ENCODE measurements around the gene SLC6A1.
A peak's percentile ranks its signal among the peaks of the same experiment; 100 is the strongest.

The SLC6A1 gene

GRCh38 chr3:10982782-10983181, 9.8 kb upstream of the SLC6A1 start:
- CTCF ChIA-PET, result interaction anchor here (1.5 to 1.6 kb wide), 3 partner anchors 8 to 244 kb away, joined by 4 to 7 read pairs (median 4); no protein-coding TSS in a partner anchor
- no peaks in the 10 kb centered on the region for H3K4me1 ChIP-seq (ENCODE audit: control extremely low read depth in 1 of 4, control insufficient read depth in 4 of 4, insufficient read depth in 4 of 4, low read length in 3 of 4)
- H3K27me3 ChIP-seq (replicated peaks in 2 of 5; ENCODE audit: control insufficient read depth in 4 of 5, insufficient read depth in 5 of 5, low read length in 4 of 5), result peaks cover 0 to 40% (median 23%) of the 10 kb centered on the region in 5 experiments
- DNase-seq, result no peak
- POLR2A ChIA-PET, result no interaction called here
- no peaks in the 10 kb centered on the region for H3K9me3 ChIP-seq (ENCODE audit: control extremely low read depth in 1 of 5, control insufficient read depth in 4 of 5, insufficient read depth in 2 of 5, low read depth in 1 of 5, low read length in 4 of 5)
- no peaks in the 10 kb centered on the region for H3K36me3 ChIP-seq (ENCODE audit: control insufficient read depth in 4 of 4, insufficient read depth in 4 of 4, low read length in 3 of 4)
- WGBS (ENCODE audit: insufficient coverage), result 5% methylated on average over 4 of the region's 4 CpGs
- no peak overlapping the region for H3K4me3 ChIP-seq (ENCODE audit: control insufficient read depth in 1 of 7, extremely low read depth in 1 of 7, insufficient read depth in 4 of 7, low read depth in 2 of 7, low read length in 6 of 7)
- no peak overlapping the region for H3K27ac ChIP-seq (ENCODE audit: insufficient read depth in 1 of 2, low read depth in 1 of 2, low read length in 2 of 2, poor library complexity in 1 of 2, severe bottlenecking in 2 of 2)

GRCh38 chr3:10983219-10983916, 9.2 kb upstream of the SLC6A1 start:
- CTCF ChIA-PET, result interaction anchor here (1.5 to 3.0 kb wide), 4 partner anchors 9 to 245 kb away, joined by 4 to 8 read pairs (median 6); no protein-coding TSS in a partner anchor
- no peaks in the 10 kb centered on the region for H3K4me1 ChIP-seq (ENCODE audit: control extremely low read depth in 1 of 4, control insufficient read depth in 4 of 4, insufficient read depth in 4 of 4, low read length in 3 of 4)
- POLR2A ChIA-PET, result no interaction called here
- peaks cover 0 to 36% (median 21%) of the 10 kb centered on the region in 5 experiments for H3K27me3 ChIP-seq (replicated peaks in 2 of 5; ENCODE audit: control insufficient read depth in 4 of 5, insufficient read depth in 5 of 5, low read length in 4 of 5)
- no peak overlapping the region for H3K4me3 ChIP-seq (ENCODE audit: control insufficient read depth in 1 of 7, extremely low read depth in 1 of 7, insufficient read depth in 4 of 7, low read depth in 2 of 7, low read length in 6 of 7)
- 33% methylated on average over 6 of the region's 7 CpGs for WGBS (ENCODE audit: insufficient coverage)
- H3K27ac ChIP-seq (ENCODE audit: insufficient read depth in 1 of 2, low read depth in 1 of 2, low read length in 2 of 2, poor library complexity in 1 of 2, severe bottlenecking in 2 of 2), result no peak overlapping the region
- H3K36me3 ChIP-seq (ENCODE audit: control insufficient read depth in 4 of 4, insufficient read depth in 4 of 4, low read length in 3 of 4), result no peaks in the 10 kb centered on the region
- H3K9me3 ChIP-seq (ENCODE audit: control extremely low read depth in 1 of 5, control insufficient read depth in 4 of 5, insufficient read depth in 2 of 5, low read depth in 1 of 5, low read length in 4 of 5), result no peaks in the 10 kb centered on the region
- peak in 2 of 3 donors; percentile 39 to 50 for DNase-seq

GRCh38 chr3:10984371-10984896, 8.1 kb upstream of the SLC6A1 start:
- POLR2A ChIA-PET, result interaction anchor here (0.5 kb wide), 1 partner anchor 37 kb away, joined by 3 read pairs; no protein-coding TSS in a partner anchor
- no peak for DNase-seq
- Histone ChIP-seq H3K27ac (ENCODE audit: insufficient read depth in 1 of 2, low read depth in 1 of 2, low read length in 2 of 2, poor library complexity in 1 of 2, severe bottlenecking in 2 of 2) (no peak overlapping the region), H3K4me1 (ENCODE audit: control extremely low read depth in 1 of 4, control insufficient read depth in 4 of 4, insufficient read depth in 4 of 4, low read length in 3 of 4) (no peaks in the 10 kb centered on the region), H3K9me3 (ENCODE audit: control extremely low read depth in 1 of 5, control insufficient read depth in 4 of 5, insufficient read depth in 2 of 5, low read depth in 1 of 5, low read length in 4 of 5) (no peaks in the 10 kb centered on the region), H3K36me3 (ENCODE audit: control insufficient read depth in 4 of 4, insufficient read depth in 4 of 4, low read length in 3 of 4) (no peaks in the 10 kb centered on the region), H3K27me3 (replicated peaks in 2 of 5; ENCODE audit: control insufficient read depth in 4 of 5, insufficient read depth in 5 of 5, low read length in 4 of 5) (peaks cover 0 to 45% (median 21%) of the 10 kb centered on the region in 5 experiments), H3K4me3 (ENCODE audit: control insufficient read depth in 1 of 7, extremely low read depth in 1 of 7, insufficient read depth in 4 of 7, low read depth in 2 of 7, low read length in 6 of 7) (no peak overlapping the region)
- CTCF ChIA-PET, result interaction anchor here (1.6 to 3.0 kb wide), 2 partner anchors 226 to 246 kb away, joined by 4 to 8 read pairs; no protein-coding TSS in a partner anchor
- 86% methylated on average over 1 of the region's 1 CpG for WGBS (ENCODE audit: insufficient coverage)

- Histone ChIP-seq H3K27ac (ENCODE audit: insufficient read depth in 1 of 2, low read depth in 1 of 2, low read length in 2 of 2, poor library complexity in 1 of 2, severe bottlenecking in 2 of 2) (no peak overlapping the region), H3K36me3 (ENCODE audit: control insufficient read depth in 4 of 4, insufficient read depth in 4 of 4, low read length in 3 of 4) (no peaks in the 10 kb centered on the region), H3K4me3 (ENCODE audit: control insufficient read depth in 1 of 7, extremely low read depth in 1 of 7, insufficient read depth in 4 of 7, low read depth in 2 of 7, low read length in 6 of 7) (no peak overlapping the region), H3K27me3 (replicated peaks in 2 of 5; ENCODE audit: control insufficient read depth in 4 of 5, insufficient read depth in 5 of 5, low read length in 4 of 5) (peaks cover 3 to 50% (median 28%) of the 10 kb centered on the region in 5 experiments), H3K4me1 (ENCODE audit: control extremely low read depth in 1 of 4, control insufficient read depth in 4 of 4, insufficient read depth in 4 of 4, low read length in 3 of 4) (no peaks in the 10 kb centered on the region), H3K9me3 (ENCODE audit: control extremely low read depth in 1 of 5, control insufficient read depth in 4 of 5, insufficient read depth in 2 of 5, low read depth in 1 of 5, low read length in 4 of 5) (no peaks in the 10 kb centered on the region)
- no peak for DNase-seq
- 50% methylated on average over 1 of the region's 1 CpG for WGBS (ENCODE audit: insufficient coverage)
- ChIA-PET POLR2A (no interaction called here), CTCF (interaction anchor here (0.9 to 3.0 kb wide), 2 partner anchors 13 to 227 kb away, joined by 3 to 8 read pairs; no protein-coding TSS in a partner anchor)
Measured at GRCh38 chr3:10985181-10985580, 7.4 kb upstream of the SLC6A1 start.

GRCh38 chr3:10986592-10986991, 6.0 kb upstream of the SLC6A1 start:
- DNase-seq, result no peak
- peaks cover 0 to 2% (median 0%) of the 10 kb centered on the region in 5 experiments for H3K9me3 ChIP-seq (ENCODE audit: control extremely low read depth in 1 of 5, control insufficient read depth in 4 of 5, insufficient read depth in 2 of 5, low read depth in 1 of 5, low read length in 4 of 5)
- no peaks in the 10 kb centered on the region for H3K4me1 ChIP-seq (ENCODE audit: control extremely low read depth in 1 of 4, control insufficient read depth in 4 of 4, insufficient read depth in 4 of 4, low read length in 3 of 4)
- peaks cover 5 to 51% (median 32%) of the 10 kb centered on the region in 5 experiments for H3K27me3 ChIP-seq (replicated peaks in 2 of 5; ENCODE audit: control insufficient read depth in 4 of 5, insufficient read depth in 5 of 5, low read length in 4 of 5)
- no peaks in the 10 kb centered on the region for H3K36me3 ChIP-seq (ENCODE audit: control insufficient read depth in 4 of 4, insufficient read depth in 4 of 4, low read length in 3 of 4)
- CTCF ChIA-PET, result interaction anchor here (1.0 to 3.0 kb wide), 3 partner anchors 26 to 228 kb away, joined by 3 to 8 read pairs (median 3); no protein-coding TSS in a partner anchor
- H3K27ac ChIP-seq (ENCODE audit: insufficient read depth in 1 of 2, low read depth in 1 of 2, low read length in 2 of 2, poor library complexity in 1 of 2, severe bottlenecking in 2 of 2), result no peak overlapping the region
- 98% methylated on average over 5 of the region's 5 CpGs for WGBS (ENCODE audit: insufficient coverage)
- POLR2A ChIA-PET, result no interaction called here
- no peak overlapping the region for H3K4me3 ChIP-seq (ENCODE audit: control insufficient read depth in 1 of 7, extremely low read depth in 1 of 7, insufficient read depth in 4 of 7, low read depth in 2 of 7, low read length in 6 of 7)

- WGBS (ENCODE audit: insufficient coverage), result 98% methylated on average over 9 of the region's 9 CpGs
- H3K9me3 ChIP-seq (ENCODE audit: control extremely low read depth in 1 of 5, control insufficient read depth in 4 of 5, insufficient read depth in 2 of 5, low read depth in 1 of 5, low read length in 4 of 5), result peaks cover 0 to 2% (median 0%) of the 10 kb centered on the region in 5 experiments
- H3K4me3 ChIP-seq (ENCODE audit: control insufficient read depth in 1 of 7, extremely low read depth in 1 of 7, insufficient read depth in 4 of 7, low read depth in 2 of 7, low read length in 6 of 7), result no peak overlapping the region
- ChIA-PET CTCF (no interaction called here), POLR2A (no interaction called here)
- peaks cover 5 to 51% (median 27%) of the 10 kb centered on the region in 5 experiments for H3K27me3 ChIP-seq (replicated peaks in 2 of 5; ENCODE audit: control insufficient read depth in 4 of 5, insufficient read depth in 5 of 5, low read length in 4 of 5)
- H3K36me3 ChIP-seq (ENCODE audit: control insufficient read depth in 4 of 4, insufficient read depth in 4 of 4, low read length in 3 of 4), result no peaks in the 10 kb centered on the region
- H3K4me1 ChIP-seq (ENCODE audit: control extremely low read depth in 1 of 4, control insufficient read depth in 4 of 4, insufficient read depth in 4 of 4, low read length in 3 of 4), result peaks cover 0 to 9% (median 3%) of the 10 kb centered on the region in 4 experiments
- H3K27ac ChIP-seq (ENCODE audit: insufficient read depth in 1 of 2, low read depth in 1 of 2, low read length in 2 of 2, poor library complexity in 1 of 2, severe bottlenecking in 2 of 2), result no peak overlapping the region
- no peak for DNase-seq
Measured at GRCh38 chr3:10988001-10988665, 4.4 kb upstream of the SLC6A1 start.
